Gastroesophageal sphincter (tissue), 4 donors: ENCODE measurements around the gene GATAD2B. TPM values are rescaled to one million over a fixed set of nuclear protein-coding genes. Genes with fewer than 3 reads are reported as not detected.

Experiments
- ATAC-seq: fragments of 150-250 bp; one replicate; pipeline ENCODE4 v1.9.1; 2016; ENCODE audit warnings: mild to moderate bottlenecking, moderate library complexity
- H3K27ac ChIP-seq, 4 donors: fragments of 200-600 bp; sonication (generic) in 3 of 4; 1 replicate in 3 of 4; 2 replicates in 1 of 4; pipeline ENCODE4 v1.5.1; 2016 to 2019
- H3K27me3 ChIP-seq: fragments of 200-600 bp; sonication (generic); one replicate; pipeline ENCODE4 v1.5.1; 2019
- H3K36me3 ChIP-seq, 2 donors: fragments of 200-600 bp; sonication (generic); one replicate each; pipeline ENCODE4 v1.5.1; 2019; ENCODE audit warnings: control low read depth in 1 of 2
- H3K4me1 ChIP-seq, 3 donors: fragments of 200-600 bp; sonication (generic); 1 replicate in 2 of 3; 2 replicates in 1 of 3; pipeline ENCODE4 v1.5.1; 2016 to 2019; ENCODE audit warnings: control low read depth in 2 of 3
- H3K4me3 ChIP-seq, 2 donors: fragments of 200-600 bp; sonication (generic); one replicate each; pipeline ENCODE4 v1.5.1; 2019; ENCODE audit warnings: mild to moderate bottlenecking in 1 of 2, moderate library complexity in 1 of 2
- H3K9me3 ChIP-seq, 3 donors: fragments of 200-600 bp; sonication (generic); one replicate each; pipeline ENCODE4 v1.5.1; 2017 to 2019; ENCODE audit warnings: control low read depth in 2 of 3
- CTCF ChIP-seq, 4 experiments: fragments of 200-600 bp in 2 of 4; fragments of 450-650 bp in 2 of 4; sonication (generic) in 1 of 4; IDR thresholded peaks; one replicate each; pipeline ENCODE4 v1.5.1; 2017 to 2019; ENCODE audit warnings: antibody characterized with exemption in 4 of 4, mild to moderate bottlenecking in 2 of 4, moderate library complexity in 2 of 4
- EP300 ChIP-seq: sonication (generic); formaldehyde crosslinking; IDR thresholded peaks from one replicate; pipeline ENCODE4 v1.6.1; 2017; ENCODE audit warnings: antibody characterized with exemption, mild to moderate bottlenecking
- POLR2A ChIP-seq, 2 donors: fragments of 450-650 bp; IDR thresholded peaks; one replicate each; pipeline ENCODE4 v1.6.1; 2017; ENCODE audit warnings: antibody characterized with exemption in 2 of 2, mild to moderate bottlenecking in 2 of 2, moderate library complexity in 1 of 2
- POLR2AphosphoS5 ChIP-seq: sonication (generic); formaldehyde crosslinking; IDR thresholded peaks from one replicate; pipeline ENCODE4 v1.6.1; 2017; ENCODE audit warnings: antibody characterized with exemption
- WGBS, 2 donors: methylation state at CpG; one replicate each; pipeline ENCODE4 v1.1.5; 2018; ENCODE audit warnings: low coverage in 1 of 2; 5-methylcytosine and 5-hydroxymethylcytosine counted together
- small RNA-seq, 4 donors: library from RNA; depleted of rRNA; stranded (forward); fragments of <200 nt; gene quantifications; one replicate each; pipeline ENCODE3, GENCODE V24; 2016
- total RNA-seq, 4 donors: library from RNA; depleted of rRNA; stranded (reverse); fragments of >200 nt; gene quantifications; one replicate each; pipeline ENCODE4 v1.1.0, GENCODE V29; 2016

Gene GATAD2B
- total RNA-seq, 4 donors from 2014 or later, result 18.4 to 30.8 (median 23.8) TPM

GRCh38 chr1:153763365-153764225 is 159.2 kb downstream of the GATAD2B start:
- peaks cover 0 to 100% of the 10 kb centered on the region in 2 donors for H3K36me3 ChIP-seq
- H3K4me3 ChIP-seq, result no peak overlapping the region
- 64 to 84% methylated on average over 3 of the region's 7 CpGs for WGBS, 2 donors
- no peaks in the 10 kb centered on the region for H3K9me3 ChIP-seq
- H3K4me1 ChIP-seq, result no peaks in the 10 kb centered on the region
- H3K27ac ChIP-seq, result peak overlapping the region in 3 of 4 donors; percentile 40 to 47 (median 43)
- H3K27me3 ChIP-seq, result no peaks in the 10 kb centered on the region
- peak; percentile 54 for ATAC-seq
- TF ChIP-seq EP300 (no peak), CTCF (IDR thresholded peaks at IDR 0.05) (no peak), POLR2A (IDR thresholded peaks at IDR 0.05) (no peak), POLR2AphosphoS5 (no peak)

- WGBS, 2 donors, result 100% methylated on average over 1 to 2 of the region's 4 CpGs
- H3K4me1 ChIP-seq, result no peaks in the 10 kb centered on the region
- peaks cover 0 to 100% of the 10 kb centered on the region in 2 donors for H3K36me3 ChIP-seq
Measured at GRCh38 chr1:153760440-153760839, 162.3 kb downstream of the GATAD2B start.

More at GRCh38 chr1:153760440-153760839, 162.3 kb downstream of the GATAD2B start:
- Histone ChIP-seq H3K9me3 (no peaks in the 10 kb centered on the region), H3K4me3 (no peak overlapping the region), H3K27me3 (no peaks in the 10 kb centered on the region), H3K27ac (no peak overlapping the region)
- ATAC-seq, result peak; percentile 44
- TF ChIP-seq EP300 (no peak), CTCF (IDR thresholded peaks at IDR 0.05) (no peak), POLR2AphosphoS5 (no peak), POLR2A (IDR thresholded peaks at IDR 0.05) (no peak)

Small RNAs within 50 kb of the gene (small RNA-seq; reads per million reads assigned to genes)
- 0 reads per million in 4 donors for gene AL831737.1
- gene MIR6737, result 0 to 0.38 (median 0) reads per million in 4 donors
- 0 reads per million in 4 donors for gene RF00019

Other genes with a start within 250 kb of the GATAD2B start
- gene NPR1, start 244.3 kb downstream of the GATAD2B start, total RNA-seq, result 10 to 100 TPM; 36.7 to 57.0 (median 46.7) TPM
- 10 to 100 TPM; 31.4 to 55.3 (median 43.5) TPM for gene INTS3, start 194.9 kb downstream of the GATAD2B start, total RNA-seq
- gene SLC27A3, start 147.6 kb downstream of the GATAD2B start, total RNA-seq, result 10 to 100 TPM; 18.8 to 30.7 (median 21.6) TPM
- gene DENND4B, start 23.7 kb upstream of the GATAD2B start, total RNA-seq, result 10 to 100 TPM; 10.2 to 46.5 (median 32.3) TPM
- gene CRTC2, start 35.6 kb upstream of the GATAD2B start, total RNA-seq, result 10 to 100 TPM; 13.9 to 21.2 (median 15.6) TPM
- gene SLC39A1, start 40.6 kb upstream of the GATAD2B start, total RNA-seq, result 100 to 1,000 TPM in 3 of 4 donors, 10 to 100 TPM in 1; 64.8 to 115 (median 106) TPM
- gene CREB3L4, start 44.9 kb upstream of the GATAD2B start, total RNA-seq, result 10 to 100 TPM in 1 of 4 donors, 1 to 10 TPM in 3; 5.1 to 10.4 (median 6.8) TPM
- gene JTB, start 54.7 kb upstream of the GATAD2B start, total RNA-seq, result 100 to 1,000 TPM; 158 to 193 (median 180) TPM
- gene RAB13, start 63.4 kb upstream of the GATAD2B start, total RNA-seq, result 10 to 100 TPM; 43.6 to 50.7 (median 48.9) TPM
- 1,000 to 10,000 TPM in 3 of 4 donors, 100 to 1,000 TPM in 1; 990 to 4,016 (median 2,721) TPM for gene RPS27, start 67.8 kb upstream of the GATAD2B start, total RNA-seq
- gene NUP210L, start 232.1 kb upstream of the GATAD2B start, total RNA-seq, result not detected